GM21737 (cell line): ENCODE measurements around the gene TTLL11.

ENCODE experiments used
- ATAC-seq: cut with Tn5 transposase; IDR thresholded peaks from one replicate; pipeline ENCODE4 v1.9.1; 2021; ENCODE audit warnings: mild to moderate bottlenecking, moderate library complexity; ENCODE audit not compliant: unreplicated experiment

Gene TTLL11

DNA sequence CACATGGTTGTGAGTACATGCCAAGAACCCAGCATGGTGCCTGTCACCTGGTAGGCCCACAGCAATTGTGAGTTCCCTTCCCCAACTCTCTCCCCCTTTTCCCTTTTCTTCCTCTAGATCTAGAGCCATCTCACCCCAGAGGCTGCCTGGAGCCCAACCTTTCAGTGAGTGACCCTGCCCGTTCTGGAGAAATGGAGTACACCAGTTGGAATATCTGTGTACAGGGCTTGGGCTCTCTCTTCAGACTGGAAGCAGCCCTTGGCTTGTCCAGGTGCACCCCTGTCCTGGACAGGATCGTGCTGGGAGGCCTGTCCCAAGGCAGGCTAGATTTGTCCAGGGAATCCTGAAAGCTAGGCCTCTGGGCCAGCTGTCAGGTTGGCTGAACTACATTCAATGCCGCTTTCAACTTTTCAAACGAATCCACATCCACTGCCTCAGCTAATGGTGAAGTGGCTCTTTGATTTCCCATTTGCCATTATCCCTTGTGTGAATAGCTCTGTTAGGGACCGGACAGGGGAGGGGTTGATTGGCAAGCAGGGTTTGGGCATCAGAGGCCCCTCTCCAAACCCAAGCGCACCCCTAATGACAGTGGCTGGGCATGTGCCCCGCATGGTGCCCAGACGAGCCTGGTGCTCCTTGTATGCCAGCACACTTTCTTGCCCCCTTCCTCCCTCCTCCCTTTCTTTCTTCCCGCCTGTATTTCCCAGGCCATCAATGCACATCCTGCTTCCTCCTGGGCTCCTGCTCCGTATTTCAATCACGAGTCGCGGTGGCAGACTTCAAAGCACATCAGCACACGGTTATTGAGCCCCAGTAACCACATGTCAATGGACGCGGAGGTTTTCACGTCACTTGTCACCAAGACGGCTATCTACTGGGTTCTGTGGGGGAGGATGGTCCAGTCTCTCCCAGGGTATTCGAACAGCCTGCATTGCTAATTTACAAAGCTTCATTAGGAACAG is 230.5 kb downstream of the TTLL11 start:
- no peak for ATAC-seq

DNA sequence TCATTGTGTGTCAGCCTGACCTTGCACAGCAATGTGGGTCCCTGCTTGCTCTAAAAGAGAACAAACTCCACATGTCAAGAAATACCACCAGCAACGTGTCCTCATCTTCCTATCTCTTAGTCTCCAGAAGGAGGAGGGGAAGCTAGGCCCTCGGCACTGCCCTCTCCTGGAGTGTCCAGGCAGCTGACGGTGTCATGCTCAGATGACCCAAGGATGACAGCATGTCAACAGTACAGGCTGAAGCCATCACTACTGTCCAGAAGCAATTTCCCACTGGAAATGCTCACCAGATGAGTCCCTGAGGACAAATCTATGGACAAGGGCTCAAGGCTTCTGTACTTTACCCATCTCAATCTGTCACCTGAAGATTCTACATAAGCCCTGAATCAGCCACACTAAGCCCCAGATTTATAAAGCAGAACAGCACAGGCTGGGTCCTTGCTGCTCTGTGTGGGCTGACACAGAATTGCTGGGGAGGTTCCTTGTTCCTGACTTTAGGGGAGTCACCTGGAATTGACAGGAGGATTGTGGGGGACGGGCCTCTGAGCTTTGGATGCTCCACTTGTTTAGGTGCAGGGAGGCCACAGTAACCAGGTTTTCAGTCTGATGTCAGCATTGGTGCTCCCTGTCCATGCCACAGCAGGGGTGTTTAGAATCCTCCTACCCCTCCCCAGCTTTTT is 231.5 kb downstream of the TTLL11 start:
- no peak for ATAC-seq

DNA sequence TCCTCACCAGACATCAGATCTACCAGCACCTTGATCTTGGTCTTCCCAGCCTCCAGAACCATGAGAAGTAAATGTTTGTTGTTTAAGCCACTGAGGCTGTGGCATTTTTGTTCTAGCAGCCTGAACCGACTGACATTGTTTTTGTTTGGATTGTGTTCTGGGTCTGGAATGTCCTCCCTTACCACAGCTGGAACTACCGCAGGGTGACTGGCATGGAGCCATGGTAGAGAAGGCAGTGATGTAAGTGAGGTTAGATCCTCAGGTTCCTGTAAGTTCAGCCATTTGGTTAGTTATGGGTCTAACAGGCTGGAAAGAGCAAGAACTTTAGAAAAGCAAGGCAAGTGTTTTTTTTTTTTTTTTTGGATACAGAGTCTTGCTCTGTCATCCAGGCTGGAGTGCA is 232.4 kb downstream of the TTLL11 start:
- ATAC-seq = no peak

DNA sequence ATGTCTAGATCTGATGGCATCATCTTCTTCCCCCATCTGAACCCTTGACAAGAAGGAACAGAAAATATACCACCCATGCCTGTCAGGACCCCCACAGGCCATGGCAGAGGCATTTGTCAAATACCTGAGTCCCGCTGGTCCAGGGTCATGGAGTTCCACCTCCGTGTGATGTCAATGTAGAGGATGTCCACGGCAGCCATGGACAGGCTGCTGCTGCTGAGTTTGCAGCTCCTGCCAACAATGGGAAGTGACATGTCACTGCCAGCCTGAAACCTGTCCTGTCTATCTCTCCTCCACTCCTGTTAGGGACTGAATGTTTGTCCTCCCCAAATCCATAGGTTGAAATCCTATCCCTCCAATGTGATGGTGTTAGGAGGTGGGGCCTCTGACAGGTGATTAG is 232.9 kb downstream of the TTLL11 start:
- ATAC-seq = no peak

DNA sequence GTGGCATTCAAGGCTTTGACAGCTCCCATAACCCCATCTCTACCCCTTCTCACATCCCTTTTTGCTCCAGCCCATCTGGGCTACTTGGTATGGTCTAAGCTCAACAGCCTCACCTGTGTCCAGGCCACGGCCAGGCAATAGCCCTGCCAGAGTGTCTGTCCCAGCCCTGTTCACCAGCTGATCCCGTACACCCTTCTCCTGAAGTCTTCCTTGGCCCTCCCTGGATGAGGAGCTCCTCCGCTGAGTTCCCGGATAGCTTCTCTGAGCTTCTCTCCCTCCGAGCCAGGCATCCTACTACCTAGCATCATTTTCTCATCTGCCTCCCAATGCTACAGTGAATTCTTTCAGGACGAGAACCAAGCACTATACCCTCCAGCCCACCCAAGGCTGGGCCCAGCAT is 233.5 kb downstream of the TTLL11 start:
- no peak for ATAC-seq

DNA sequence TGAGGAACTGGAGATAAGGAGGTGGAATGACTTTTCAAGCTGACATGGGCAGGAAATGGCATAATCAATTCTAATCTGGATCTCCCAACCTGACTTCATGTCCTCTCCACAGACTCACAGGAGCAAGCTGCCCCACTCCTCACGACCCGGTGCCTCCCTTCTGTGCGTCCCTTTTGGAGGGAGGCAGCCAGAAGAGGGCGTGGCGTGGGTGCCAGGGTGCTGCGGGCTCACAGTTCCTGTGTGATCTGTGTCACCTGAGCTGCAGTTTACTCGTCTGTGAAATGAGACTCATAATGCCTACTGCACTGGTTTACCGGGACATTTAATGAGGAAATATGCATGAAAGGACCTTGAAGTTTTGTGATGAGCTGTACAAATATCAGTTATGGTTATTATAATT is 234.3 kb downstream of the TTLL11 start:
- ATAC-seq = no peak

DNA sequence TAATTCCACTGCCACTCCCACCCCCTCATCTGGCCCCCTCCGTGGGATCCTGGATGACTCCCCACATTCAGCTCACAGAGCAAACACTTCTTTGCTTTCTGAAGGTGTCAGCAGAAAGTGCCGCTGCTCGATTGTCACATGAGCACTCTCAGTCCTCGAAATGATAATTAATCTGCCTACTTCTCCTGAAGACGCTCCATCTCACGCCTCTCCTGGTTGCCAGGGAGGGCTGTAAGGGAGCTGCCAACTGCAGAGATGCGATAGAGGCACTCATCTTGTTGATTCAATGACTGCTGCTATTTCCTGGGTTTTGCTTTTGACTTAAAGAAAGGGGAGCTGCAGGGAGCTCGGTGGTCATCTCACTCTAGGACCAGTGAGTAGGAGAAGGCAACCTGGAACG is 235.2 kb downstream of the TTLL11 start:
- no peak for ATAC-seq

DNA sequence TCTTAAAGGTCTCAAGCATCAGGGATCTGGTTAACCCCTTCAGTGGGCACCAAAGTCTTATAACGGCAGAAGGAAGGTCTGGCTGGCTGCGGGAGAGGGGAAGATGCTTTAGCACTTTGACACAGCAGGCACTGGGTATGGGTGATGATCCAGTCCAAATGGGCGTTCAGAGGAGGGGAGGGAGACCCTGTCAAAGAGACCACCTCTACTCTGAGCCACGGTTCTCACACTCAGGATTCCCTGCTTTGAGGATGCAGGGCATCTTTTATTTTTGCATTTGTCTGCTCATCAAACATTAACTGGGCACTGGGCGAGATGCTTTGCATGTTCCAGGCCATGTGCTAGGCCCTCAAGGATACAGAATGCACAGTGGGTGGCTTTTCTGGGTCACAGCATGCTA is 237.6 kb downstream of the TTLL11 start:
- no peak for ATAC-seq

DNA sequence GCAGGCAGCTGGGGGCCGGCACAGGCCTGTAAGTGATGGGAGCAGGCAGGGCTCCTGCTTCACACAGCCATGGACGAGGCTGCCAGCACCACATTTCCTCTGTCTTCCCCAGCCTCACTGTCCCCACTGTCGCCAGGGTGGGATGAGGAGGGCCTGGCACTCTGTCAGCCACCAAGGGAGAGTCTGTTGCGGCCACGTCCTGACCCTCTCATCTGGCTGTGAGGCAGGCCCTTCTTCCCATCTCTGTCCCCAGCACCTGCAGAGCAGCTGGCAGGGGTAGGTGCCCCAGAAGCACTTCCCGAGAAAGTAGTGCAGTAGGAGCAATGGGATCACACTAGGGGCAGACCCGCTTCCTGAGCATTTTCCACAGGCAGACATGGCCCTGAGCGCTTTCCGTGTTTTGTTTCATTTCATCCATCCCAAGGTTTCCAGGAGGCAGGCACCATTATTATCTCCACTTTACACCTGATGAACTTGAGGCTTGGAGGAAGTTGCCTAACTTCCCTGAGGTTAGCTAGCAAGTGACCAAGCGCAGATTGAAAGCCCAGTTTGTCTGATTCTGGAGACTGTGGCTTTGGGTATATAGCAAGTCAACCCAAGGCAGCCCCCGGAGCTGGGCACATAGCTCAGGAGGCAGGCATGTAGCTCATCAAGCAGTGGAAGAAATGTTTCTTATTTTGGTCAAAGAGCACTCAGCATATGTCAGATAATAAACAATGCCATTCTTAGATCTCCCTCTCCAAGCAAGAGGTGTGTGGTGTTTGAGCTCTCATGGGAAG is 239.3 kb downstream of the TTLL11 start:
- no peak for ATAC-seq

DNA sequence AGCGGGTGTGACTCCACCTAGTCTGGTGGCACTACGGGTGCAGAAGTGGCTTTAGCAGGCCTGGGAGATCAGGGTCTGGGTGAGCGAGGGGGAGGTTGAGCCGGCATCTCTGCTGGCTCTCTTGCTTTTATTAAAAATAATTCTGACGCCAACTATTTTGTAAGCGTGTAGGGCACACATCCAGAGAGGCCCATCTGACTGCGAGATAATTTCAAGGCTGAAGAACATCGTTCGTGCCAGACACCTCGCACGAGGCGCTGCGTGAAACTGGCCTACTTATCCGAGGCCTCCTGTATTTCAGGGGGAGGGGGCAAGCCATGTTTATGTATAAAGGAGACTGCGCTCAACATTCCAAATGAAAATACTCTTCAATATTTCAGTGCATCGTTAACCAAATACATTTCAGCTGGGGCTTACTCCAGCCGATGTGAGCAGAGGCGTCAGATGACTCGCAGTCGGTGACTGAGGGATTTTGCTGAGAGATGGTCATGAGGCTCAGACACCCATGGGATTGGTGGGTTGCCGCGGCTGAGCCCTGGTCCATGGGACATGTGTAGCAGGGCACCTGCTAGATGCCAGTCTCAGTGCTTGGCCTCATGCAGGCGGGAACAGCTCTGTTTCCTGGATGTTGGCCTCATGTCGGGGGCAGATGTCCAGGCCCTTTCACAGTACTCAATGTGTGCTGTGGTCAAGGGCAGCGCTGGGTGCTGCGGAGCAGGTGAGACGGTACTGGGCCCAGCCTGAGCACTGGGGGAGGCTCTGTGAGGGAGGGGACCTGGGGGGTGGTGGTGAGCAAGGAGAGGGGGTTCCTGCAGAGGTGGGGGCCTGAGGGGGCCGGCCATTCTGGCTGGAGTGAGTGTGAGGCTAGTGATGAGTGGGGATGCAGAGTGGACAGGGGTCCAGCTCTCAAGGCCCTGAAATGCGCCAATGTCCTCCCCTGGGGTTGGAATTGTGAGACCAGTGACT is 240.2 kb downstream of the TTLL11 start:
- ATAC-seq = no peak

DNA sequence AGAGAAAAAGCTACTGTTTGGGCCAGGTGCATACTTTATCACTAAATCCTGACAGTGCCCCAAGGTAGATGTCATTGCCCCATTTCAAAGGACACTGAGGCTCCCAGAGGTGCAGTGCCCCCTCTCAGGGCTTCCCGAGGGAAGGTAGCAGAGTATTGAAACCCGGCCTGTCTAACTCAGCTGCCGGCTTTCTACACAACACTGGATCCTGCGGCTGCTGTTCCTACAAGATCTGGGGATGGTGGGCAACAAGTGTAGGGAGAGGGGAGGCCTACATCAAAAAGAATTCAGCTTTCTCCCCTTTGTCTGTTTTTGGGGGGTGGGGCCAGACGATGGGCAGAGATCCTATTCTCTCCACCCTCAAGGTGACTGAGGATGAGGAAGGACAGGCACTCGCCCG is 240.9 kb downstream of the TTLL11 start:
- no peak for ATAC-seq

DNA sequence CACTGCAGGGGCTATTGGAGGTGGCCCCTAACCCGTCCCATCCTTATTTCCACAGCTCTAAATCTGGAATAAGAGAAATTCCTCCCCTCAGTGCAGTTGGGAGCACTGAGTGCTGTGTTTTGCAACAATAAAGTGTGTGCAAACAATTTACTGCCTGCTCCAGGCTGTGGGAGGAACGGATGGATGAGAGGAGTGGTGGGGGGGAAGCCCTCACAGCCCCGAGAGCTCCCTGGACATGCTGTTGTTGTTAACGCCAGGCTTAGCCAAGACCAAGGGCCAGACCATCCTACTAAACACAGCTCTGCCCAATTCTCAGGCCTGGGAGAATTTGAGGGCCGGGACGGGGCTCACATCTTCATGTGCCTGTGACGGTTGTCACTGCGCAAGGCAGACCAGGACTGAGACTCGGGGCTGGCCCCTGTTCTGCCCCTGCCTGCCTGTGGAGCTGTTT is 241.4 kb downstream of the TTLL11 start:
- ATAC-seq = no peak

DNA sequence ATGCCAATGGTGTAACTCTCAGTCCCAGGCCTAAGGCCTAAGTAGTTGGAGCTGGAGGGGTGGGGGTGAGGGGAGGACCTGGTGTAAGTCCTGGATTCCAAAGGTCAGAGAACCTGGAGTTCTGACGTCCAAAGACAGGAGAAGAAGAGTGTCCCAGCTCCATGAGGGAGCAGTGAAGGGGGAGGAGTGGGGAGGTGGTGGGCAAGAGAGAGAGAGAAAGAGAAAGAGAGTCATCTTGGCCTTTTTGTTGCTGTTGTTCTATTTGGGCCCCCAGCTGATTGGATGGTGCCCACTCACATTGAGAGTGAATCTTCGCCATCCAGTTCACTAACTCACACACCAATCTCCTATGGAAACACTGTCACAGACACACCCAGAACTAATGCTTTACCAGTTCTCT is 242.7 kb downstream of the TTLL11 start:
- ATAC-seq = no peak

DNA sequence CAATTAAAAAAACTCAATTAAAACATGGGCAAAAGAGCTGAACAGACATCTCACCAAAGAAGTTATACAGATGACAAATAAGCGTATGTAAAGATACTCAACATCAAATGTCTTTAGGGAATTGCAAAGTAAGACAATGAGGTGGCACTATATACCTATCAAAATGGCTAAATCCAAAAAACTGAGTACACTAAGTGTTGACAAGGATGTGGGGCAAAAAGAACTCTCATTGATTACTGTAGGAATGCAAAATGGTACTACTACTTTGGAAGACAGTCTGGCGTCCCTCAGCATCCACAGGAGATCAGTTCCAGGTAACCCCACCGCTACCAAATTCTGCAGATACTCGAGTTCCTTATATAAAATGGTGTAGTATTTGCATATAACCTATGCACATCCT is 243.6 kb downstream of the TTLL11 start:
- no peak for ATAC-seq

DNA sequence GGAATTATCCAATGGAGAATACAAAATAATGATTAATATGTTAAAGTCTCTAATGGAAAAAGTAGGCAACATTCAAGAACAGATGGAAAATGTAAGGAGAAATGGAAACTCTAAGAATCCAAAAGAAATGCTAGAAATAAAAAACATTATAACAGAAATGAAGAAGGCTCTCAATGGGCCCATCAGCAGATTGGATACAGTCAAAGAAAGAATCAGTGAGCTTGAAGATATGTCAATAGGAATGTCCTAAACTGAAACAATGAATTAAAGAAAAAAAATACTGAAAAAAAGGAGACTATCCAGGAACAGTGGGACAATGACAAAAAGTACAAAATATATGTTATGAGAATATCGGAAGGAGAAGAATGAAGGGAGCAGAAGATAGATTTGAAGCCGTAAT is 248.5 kb downstream of the TTLL11 start:
- ATAC-seq = no peak

DNA sequence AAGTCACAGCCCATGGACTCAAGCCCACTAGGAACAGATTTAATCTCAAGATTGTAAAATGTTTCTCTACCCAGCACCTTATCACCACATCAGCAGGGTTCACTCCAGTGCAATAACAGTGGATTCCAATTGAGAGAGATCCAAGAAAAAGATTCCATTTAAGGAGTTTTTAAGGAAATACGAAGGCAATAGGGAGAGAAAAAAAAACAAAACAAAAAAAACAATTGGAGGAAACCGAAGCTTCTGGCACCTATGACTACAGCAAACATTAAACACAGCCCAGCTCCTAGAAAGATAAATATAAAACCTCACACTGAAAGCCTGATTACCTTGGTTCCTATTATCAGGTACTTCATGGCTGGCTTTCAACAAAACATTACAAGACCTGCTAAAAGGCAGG is 249.0 kb downstream of the TTLL11 start:
- ATAC-seq = no peak

DNA sequence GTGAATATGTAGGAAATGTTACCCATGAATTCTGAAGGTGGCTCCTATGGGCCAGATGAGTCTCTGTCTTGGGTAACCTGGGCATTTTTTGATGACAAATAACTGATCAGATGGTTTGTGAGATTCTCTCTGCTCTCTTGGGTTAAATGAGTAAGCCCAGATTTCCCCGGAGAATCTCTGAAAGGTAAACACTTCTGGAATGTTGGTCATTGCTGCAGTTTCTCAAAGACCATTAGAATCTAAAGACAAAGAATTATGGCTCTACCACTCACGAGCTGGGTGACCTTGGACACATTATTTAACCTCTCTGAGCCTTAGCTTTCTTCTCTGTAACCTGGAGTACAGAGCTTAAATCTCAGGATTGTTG is 250.5 kb downstream of the TTLL11 start:
- no peak for ATAC-seq

DNA sequence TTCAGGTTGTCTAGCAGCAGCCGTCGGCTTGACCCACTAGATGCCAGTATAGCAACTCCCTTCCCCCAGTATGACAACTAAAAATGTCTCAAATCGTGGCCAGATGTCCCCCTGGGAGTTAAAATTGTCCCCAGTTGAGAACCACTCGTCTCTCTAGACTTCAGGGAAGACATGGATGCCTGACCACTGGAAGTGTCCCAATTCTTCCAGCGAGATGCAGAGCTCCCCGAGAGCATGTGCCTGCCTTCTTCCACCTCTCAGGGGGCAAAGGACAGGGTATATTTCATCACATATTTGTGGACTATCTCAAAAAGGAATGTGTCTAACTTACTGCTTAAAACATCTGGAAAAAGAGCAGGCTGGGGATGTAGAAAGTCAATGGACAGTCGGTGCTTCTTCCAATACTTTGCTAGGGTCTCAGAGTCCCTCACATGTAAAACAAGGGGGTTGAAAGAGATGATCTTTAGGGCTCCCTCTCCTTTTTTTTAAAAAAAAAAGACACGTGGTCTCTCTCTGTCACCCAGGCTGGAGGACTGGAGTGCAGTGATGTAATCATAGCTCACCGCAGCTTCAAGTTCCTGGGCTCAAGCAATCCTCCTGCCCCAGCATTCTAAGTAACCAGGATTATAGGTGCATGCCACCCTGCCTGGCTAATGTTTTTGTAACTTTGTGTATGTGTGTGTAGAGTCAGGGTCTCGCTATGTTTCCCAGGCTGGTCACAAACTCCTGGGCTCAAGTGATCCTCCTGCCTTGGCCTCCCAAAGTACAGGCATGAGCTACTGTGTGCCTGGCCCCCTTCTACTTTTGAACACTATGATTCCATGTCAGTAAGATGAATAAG is 251.1 kb downstream of the TTLL11 start:
- ATAC-seq = no peak
